SIG-M5 (cell line): ENCODE data around the gene TNFRSF25.

ENCODE experiments used
- DNase-seq: peaks from one replicate; lab custom pipeline; 2025; lab: John Stamatoyannopoulos, UW

Gene TNFRSF25

DNA sequence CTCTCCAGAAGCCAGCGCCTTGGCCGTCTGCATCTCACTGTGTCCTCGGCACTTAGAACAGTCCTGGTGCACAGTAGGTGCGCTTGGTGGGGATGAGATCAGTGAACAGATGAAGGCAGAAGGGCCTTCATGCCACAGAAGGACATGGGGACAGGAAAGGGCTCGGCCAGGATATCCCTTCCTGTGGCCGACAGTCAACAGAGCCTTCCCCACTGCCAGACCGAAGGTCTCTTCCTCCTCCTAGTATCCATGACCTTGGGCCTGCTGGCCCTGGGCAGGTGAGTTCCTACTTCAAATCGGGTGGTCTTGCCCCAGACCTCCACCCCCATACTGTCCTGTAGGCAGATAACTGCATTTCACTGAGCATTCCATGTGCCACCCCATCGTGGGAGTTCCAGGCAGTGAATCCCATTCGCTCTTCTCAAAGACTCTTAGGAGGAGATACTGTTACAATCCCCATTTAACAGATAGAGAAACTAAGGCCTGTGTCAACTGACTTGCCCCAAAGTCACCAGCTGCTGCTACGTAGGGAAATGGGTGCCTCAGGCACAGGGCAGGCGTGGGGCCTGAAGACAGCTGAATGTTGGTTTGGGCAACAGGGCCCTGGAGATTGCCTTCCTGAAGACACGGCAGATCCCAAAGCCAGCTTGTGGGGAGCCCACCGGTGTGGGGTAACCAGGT lies 22.0 kb upstream of the TNFRSF25 start:
- no peak for DNase-seq

DNA sequence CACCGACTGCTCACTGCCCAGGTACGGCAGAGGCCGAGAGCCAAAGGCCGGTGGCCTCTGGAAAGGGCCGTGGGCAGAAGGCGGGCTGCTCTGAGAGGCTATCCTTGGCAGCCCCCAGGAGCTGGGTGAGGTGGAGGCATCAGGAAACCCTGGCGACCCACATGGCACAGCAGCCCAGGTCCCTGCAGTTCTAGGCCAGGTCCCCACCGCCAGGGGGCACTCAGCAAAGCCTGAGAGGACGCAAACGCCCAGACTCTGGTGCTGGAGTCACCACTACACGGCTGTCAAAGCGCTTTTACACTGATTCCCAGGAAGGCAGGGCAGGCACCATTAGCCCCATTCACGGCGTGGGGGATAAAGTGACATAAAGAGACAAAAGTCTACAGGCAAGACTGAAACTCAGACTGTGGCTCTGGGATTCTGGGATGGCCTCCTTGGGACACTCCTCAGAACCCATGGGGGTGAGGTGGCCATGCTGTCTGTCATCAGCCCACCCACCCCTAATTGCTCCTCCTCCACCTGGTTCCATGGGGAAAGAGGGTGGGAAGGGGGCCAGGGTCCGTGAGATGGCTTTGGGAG lies 20.5 kb upstream of the TNFRSF25 start:
- DNase-seq, result no peak

DNA sequence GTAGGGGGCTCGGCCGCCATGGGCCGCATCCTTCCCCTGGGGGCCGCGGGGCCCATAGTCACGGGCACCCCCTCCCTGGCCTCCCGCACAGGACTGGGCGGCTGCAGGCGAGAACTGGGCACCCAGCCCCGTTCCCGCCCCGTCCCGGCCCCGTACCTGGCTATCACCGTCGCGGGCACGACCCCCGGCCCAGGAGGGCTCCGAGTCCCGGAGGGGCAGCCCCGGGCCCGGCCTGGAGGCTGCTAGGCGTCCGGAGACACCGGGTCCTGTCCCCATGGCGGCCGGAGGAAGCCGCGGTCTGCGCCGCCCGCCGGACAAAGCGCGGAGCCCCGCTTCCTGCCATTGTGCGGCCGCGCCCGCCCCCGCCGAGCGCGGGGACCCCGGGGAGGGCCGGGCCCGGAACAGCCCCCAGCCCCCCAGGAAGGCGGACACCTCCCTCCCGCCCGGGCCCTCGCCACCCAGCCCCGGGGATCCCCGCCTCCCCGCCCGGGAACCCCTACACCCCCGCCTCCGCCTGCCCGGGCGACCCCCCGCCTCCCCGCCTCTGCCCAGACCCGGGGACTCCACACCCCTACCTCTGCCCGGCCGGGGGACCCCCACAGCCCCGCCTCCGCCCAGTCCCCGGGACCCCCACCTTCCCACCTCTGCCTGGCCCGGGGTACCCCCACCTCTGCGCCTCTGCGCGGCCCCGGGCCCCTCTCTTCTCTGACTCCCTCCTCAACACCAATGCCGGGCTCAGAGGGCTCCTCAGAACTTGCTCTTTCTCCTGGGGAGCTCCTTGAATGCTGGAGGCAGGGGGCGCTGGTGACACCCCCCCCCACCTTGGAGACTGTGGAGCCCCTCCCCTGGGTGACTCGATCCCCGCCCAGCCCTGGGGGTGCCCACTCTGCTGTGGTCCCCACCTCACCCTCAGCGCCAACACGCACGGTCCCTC lies 19.5 kb upstream of the TNFRSF25 start:
- DNase-seq, result no peak

DNA sequence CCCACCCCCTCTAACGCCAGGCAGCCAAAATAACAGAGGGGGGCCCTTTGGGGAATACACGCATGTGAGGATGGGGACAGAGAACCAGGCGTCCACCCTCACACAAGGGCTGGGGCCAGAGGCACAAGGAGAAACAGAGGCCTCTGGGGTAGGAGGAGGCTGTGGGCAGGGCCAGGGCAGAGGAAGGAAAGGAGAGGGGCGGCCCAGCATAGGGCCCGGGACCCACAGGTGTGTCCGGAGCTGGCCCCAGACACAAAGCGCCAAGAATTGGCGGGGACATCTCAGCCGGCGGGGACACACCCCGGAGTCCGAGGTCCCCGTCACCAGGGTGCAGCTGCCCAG lies 18.8 kb upstream of the TNFRSF25 start:
- no peak for DNase-seq

DNA sequence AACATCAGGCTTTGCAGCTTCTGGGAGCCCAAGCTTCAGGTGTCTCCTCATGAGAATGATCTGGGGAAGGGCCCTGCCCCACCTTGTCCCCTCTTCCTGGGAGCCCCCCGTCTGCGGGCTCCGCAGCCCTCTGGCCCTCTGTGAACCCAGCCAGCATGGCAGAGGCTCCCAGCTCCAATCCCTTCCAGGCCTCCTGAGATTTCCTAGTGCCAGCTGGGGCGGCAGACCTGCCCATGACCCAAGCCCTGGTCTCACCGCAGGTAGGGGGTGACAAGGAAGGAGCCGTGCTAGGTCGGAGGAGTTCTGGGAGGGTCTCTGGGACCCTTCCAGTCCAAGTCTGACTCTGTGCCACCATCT lies 17.8 kb upstream of the TNFRSF25 start:
- no peak for DNase-seq

DNA sequence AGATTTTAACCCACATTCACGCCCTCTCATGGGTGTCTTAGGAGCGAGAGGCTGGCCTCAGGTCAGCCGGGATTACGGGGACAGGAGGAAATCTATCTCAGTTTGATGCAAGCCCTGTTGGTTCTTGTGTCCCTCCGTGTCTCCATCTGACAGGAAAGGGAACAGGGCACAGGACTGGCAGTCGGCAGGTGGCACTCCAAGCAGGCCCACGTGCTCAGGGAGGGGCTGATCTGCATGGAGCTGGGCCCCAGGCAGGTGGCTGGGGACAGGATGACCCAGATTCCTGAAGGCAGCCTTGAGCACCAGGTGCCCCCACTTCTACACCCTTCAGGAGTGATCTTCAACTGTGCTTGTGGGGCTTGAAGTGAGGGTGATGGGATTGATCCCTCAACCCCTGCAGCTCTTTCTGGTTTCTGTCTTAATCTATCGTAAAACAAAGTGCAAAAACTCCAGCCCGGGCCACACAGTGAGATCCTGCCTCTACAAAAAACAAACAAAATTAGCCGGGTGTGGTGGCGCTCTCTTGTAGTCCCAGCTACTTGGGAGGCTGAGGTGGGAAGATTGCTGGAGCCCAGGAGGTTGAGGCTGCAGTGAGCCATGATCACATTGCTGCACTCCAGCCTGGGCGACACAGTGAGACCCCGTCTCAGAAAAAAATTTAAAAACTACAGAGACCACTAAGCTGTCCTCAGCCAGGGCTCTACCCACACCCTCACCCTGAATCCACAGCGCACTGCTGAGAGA lies 17.2 kb upstream of the TNFRSF25 start:
- no peak for DNase-seq

DNA sequence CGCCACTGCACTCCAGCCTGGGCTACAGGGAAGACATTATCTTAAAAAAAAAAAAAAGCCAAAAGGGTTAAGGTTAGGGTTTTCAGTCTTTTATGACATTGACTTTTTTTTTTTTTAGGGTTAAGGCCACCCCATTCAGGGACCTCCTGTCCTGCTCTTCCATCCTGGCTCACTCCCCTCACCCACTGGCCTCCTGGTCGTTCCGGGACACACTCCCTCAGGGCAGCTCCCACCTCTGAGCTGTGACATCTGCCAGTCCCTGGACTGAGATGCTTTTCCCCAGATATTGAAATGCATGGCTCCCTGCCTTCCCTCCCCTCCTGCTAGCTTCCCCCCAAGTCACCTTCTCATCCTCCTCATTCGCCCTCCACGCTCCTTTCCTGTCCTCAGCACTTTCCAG lies 15.8 kb upstream of the TNFRSF25 start:
- DNase-seq, result no peak

DNA sequence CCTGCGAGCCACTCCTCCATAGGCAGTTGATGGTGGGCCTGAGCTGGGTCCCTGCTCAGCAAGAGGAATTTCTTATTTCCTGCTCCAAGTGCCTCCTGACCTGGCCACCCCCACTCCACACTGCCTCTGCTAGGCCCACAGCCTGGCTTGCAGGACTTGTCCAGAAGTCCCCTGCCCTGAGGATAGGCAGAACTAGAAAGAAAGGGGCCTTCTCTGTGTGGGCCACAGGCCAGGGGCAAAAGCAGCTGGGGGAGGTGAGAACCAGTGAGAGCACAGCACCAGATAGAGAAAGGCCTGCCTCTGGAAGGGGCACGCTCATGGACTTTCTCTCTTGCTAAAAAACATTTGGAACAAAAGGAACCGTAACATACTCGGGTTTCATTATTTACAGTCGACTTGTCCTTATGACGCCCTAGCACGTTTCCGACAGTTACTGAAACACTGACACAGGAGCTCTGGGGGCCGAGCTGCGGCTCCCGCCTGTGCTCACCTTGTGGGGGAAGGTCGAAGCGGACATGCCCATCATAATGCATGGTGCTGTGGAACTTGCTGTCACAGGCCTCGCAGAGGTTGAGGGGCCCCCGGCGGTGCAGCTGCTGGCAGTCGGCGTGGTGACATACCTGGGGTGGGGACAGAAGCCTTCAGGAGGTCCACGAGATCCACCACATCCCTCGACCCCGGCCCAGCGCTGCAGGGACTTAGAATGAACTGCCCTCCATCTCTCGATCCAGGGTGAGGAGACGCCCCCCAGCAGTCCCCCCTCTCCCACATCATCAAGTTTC lies 11.3 kb upstream of the TNFRSF25 start:
- DNase-seq, result no peak

DNA sequence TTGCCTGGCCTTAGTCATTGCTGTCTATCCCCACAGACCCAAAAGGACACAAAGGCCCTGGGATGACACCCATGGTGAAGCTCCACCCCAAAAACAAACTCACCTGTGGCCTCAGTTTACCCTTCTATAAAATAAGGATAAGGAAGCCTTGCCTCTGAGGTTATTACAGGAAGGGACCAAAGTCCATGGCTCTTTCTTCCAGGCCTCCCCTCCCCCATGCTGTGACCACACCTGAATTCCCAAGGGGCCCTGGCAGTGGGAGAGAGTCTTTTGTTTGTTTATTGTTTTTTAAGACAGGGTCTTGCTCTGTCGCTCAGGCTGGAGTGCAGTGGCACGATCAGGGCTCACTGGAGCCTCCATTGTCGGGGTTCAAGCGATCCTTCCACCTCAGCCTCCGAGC lies 10.5 kb upstream of the TNFRSF25 start:
- no peak for DNase-seq

DNA sequence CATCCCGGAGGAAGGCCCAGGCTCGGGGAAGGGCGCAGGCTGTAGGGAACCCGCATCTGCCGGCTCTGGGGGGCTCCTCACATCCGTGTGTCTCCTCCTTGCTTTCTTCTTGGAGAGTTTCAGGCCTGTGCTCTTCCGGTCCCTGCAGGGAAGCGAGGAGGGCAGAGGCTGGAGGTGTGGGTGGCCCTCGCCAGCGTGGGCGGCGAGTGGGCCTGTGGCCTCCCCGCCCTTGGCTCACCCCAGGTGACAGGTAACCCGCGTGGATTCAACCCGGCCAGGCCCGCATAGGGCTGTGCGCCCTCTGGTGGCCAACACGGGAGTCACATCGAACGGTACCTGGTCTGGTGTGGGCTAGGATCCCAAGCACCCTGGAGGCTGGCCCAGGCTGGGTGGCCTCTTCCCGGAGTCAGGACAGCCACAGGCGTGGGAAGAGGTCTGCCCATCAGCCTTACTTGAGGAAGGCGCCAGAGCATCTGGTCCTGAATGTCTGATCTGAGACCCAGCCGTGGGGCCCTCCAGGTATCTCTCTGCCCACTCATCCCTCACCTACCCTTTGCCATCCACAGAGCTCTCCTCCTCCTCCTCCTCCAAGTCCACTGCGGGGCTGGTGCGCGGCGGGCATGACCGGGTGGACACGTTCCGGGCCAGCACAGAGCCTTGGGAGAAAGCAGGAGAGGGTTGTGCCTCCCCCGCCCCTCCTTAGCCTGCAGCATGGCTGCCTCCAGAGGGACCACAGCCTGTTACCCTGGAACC lies 9.6 kb upstream of the TNFRSF25 start:
- DNase-seq, result no peak

DNA sequence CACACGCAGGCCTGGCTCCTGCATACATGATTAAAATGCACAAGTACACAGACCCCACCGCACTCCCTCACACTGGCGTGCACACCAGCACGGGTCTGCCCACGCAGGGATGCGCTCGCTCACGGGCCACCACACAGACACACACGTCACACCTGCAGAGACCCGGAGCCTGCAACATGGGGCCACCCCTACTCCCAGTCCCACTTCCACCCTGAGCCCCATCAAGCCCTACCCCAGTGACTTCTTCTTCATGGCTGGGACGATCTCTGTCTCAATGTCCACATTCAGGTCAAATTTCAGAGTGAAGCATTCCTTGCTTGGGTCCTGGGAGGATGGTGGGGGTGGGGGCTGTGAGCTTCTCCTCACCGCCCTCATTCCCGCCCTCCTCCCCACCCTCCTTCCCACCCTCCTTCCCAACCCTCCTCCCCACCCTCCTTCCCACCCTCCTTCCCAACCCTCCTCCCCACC lies 8.9 kb upstream of the TNFRSF25 start:
- DNase-seq, result no peak

DNA sequence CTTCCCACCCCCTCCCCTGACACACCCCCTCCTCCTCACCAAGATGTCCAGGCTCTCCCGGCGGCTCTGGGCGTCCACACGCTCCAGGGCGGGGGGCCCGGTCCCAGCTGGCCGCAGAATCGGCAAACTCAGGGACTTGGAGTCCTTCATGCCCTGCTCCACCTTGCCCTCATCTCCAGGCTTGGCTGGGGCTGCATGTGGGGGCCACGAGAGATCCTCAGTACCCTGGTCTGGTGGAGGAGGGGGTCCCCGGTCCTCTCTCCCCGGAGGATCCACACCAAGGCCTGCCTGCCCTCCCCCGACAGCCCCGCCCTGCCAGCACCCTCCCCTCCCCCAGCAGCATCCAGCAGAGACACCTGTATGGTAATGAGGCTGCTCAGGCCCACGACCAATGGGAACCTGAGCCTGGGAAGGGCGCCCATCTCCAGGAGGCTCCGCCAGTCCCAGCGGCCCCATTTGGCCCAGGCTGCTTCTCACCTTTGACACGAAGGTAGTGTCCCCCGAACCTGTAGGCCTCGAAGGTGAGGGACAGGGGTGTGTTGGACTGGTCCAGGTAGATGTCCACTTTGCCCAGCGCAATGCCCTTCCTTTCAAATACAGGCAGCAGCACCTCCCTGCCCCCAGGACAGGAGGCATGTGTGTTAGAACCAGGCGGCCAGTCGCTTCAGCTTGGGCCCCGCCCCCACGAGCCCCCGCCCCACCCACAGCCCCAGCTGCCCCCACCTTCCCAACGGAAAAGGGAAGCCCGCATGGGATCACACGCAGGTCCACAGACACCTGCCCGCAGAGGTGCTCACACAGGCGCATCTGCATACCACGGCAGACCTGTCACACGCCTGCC lies 8.2 kb upstream of the TNFRSF25 start:
- DNase-seq, result no peak

DNA sequence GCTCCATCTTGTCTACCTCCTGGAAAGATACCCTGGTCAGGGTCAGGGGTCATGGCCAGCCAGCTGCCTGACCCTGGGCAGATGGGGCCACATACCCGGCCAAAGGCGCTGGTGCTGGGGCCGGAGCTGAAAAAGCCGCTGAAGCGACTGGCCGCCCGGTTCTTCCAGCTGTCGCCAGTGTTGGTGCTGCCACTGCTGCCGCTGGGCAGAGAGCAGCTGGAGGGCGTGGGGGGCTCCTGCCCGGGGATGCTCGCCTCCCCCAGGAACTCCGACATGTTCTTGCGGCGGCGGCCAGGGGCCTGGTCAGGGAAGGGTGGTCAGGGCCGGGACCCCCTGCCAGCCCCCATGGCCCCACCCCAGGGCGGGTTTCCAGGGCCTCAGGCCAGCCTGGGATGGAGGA lies 7.2 kb upstream of the TNFRSF25 start:
- DNase-seq, result no peak

DNA sequence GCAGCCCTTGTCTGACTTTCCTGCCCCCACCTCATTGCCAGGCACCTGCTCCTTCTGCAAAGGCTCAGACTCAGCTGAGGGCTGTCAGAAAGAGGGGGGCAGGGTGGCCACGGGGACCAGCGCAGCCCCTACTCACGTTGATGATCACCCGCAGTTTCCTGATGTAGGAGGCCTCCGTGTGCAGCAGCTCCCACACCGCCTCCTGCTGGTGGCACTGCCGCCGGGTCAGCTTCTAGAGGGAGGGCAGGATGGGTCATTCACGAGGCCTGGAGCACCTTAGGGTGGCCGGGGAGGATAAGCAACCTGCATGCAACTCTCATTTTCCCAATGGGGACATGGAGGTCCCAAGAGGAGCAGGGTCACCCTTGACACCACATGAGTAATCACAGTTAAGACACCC lies 6.4 kb upstream of the TNFRSF25 start:
- no peak for DNase-seq

DNA sequence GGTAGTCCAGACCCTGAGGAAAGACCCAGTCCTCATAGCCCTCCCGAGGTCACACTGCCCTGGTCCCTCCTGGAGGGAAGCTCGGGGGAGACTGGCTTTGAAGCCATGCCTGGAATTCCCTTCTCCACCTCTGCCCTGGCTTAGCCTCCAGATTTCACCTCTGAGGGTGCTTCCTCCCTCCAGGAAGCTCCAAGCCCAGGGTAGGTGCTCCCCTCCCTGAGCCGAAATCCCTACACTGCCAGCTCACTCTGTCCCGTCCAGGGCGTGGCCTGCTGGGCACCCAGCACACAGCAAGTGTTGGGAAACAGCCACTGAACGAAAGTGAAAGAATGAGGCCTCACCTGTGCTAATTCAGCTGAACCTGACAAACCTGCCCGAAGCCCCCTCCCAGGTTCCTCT lies 6.0 kb upstream of the TNFRSF25 start:
- no peak for DNase-seq

DNA sequence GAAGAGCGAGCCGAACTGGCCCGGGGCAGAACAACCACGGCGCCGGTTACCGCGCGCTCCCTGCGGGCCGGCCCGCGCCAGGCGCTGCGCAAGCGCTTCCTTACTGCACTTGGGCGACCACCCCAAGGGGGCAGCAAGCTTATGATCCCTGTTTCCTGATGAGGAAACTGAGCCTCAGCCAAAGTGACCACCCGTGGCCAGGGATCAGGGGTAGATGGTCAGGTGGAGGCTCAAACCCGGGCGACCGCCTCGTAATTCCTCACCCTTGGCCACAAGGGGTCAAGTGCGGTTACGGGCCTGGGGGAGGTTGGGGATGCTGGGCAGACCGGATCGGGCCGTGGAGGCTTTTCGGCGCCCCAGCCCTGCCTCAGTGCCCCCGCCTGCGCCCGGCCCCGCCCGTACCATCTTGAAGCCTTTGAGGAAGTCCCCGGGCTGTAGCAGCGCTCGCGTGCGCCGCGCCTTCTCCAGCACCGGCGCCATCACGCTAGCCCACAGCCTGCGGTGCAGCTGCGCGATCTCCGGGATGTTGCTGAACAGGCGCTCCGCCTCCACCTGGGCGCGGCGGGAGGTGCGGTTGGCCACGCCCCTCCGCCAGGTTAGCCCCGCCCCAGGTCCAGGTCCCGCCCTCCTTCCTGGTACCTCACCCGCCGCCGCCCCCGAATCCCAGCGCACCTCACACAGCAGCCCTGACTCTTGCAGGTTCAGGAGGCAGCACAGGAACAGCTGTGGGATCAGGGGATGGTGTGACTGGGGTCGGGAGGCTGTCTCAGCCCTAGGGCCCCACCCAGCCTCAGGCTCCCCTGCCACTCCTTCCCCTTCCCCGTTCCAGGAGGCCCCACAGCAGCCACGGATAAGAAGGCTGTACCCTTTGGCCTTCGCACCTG lies 5.4 kb upstream of the TNFRSF25 start:
- DNase-seq, result no peak

DNA sequence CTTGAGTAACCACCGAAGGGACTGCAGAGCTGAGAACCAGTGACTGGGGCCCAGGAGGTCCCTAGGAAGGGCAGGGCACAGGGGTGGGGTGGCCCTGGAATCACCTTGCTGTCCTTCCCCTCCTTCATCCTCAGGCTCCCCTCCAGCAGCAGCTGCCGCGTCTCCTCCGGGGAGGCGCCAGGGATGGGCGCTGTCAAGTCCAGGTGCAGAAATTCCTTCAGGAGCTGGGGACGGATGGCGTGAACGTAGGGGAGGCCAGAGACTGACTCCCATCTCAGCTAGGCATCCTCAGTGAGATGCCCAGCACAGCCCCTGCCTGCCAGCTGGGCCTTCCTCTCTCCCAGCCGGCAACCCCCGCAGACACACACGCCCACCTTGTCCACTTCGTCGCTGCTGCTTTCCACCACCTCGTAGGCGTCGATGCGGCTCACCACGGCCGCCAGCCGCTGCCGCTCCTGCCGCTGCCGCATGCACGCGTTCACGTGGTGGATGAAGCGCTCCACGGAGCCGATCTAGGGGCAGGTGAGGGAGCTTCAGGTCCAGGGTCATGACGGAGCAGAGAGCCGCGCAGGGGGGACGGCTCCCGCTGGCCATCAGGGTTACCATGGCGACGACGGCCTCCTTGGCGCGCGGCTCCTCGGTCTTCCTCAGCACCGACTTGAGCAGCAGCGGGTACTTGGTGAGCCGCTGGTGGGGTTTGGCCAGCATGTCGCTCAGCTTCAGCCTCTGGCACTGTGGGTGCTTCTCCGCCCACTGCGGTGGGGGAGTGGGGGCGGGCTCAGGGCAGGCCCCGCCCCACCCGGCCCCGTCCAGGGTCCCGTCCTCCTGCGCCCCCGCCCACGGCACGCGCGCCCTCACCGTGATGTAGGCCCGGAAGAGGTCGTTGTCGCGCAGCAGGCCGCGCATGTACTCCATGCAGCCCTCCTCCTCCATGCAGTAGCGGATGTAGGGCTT lies 4.4 kb upstream of the TNFRSF25 start:
- DNase-seq, result no peak
